HG03159 (cell line): ENCODE measurements around the gene TSC22D2.

Experiments used
- ATAC-seq: cut with Tn5 transposase; IDR thresholded peaks from one replicate; pipeline ENCODE4 v1.9.1; 2021; ENCODE audit warnings: mild to moderate bottlenecking, moderate library complexity; ENCODE audit not compliant: unreplicated experiment

TSC22D2 gene

GRCh38 chr3:150408221-150409124 lies at the start of gene TSC22D2:
TSS of gene TSC22D2 (plus strand) at chr3:150408298. CDS start at chr3:150409351, 1,053 bp downstream.
- peak; percentile 63 for ATAC-seq

GRCh38 chr3:150359381-150359780 lies 48.7 kb upstream of the TSC22D2 start:
- no peak for ATAC-seq

GRCh38 chr3:150360966-150361365 lies 47.1 kb upstream of the TSC22D2 start:
- ATAC-seq, result no peak

GRCh38 chr3:150362515-150363302 lies 45.4 kb upstream of the TSC22D2 start:
- ATAC-seq, result no peak

- ATAC-seq, result no peak
Observed at GRCh38 chr3:150363420-150363819, 44.7 kb upstream of the TSC22D2 start.

GRCh38 chr3:150365132-150365604 lies 42.9 kb upstream of the TSC22D2 start:
- no peak for ATAC-seq

- no peak for ATAC-seq
Observed at GRCh38 chr3:150367757-150368156, 40.3 kb upstream of the TSC22D2 start.

- ATAC-seq, result no peak
Observed at GRCh38 chr3:150370122-150370602, 37.9 kb upstream of the TSC22D2 start.

GRCh38 chr3:150370999-150371398 lies 37.1 kb upstream of the TSC22D2 start:
- no peak for ATAC-seq

- no peak for ATAC-seq
Observed at GRCh38 chr3:150371741-150372254, 36.3 kb upstream of the TSC22D2 start.

- no peak for ATAC-seq
Observed at GRCh38 chr3:150372320-150372719, 35.8 kb upstream of the TSC22D2 start.

GRCh38 chr3:150372722-150373121 lies 35.4 kb upstream of the TSC22D2 start:
- ATAC-seq, result no peak

GRCh38 chr3:150373234-150373875 lies 34.7 kb upstream of the TSC22D2 start:
- no peak for ATAC-seq

- no peak for ATAC-seq
Observed at GRCh38 chr3:150374975-150375374, 33.1 kb upstream of the TSC22D2 start.

- no peak for ATAC-seq
Observed at GRCh38 chr3:150376001-150376848, 31.9 kb upstream of the TSC22D2 start.

GRCh38 chr3:150377601-150378300 lies 30.3 kb upstream of the TSC22D2 start:
- no peak for ATAC-seq

GRCh38 chr3:150378301-150378748 lies 29.8 kb upstream of the TSC22D2 start:
- ATAC-seq, result no peak

GRCh38 chr3:150379469-150379868 lies 28.6 kb upstream of the TSC22D2 start:
- no peak for ATAC-seq
